ENCODE measurements around the gene PRKCE. TPM values are rescaled to one million over a fixed set of nuclear protein-coding genes. Genes with fewer than 3 reads are reported as not detected.

Gene PRKCE
- total RNA-seq, 1 experiment from 2014 or later, result 2.4 TPM

DNA sequence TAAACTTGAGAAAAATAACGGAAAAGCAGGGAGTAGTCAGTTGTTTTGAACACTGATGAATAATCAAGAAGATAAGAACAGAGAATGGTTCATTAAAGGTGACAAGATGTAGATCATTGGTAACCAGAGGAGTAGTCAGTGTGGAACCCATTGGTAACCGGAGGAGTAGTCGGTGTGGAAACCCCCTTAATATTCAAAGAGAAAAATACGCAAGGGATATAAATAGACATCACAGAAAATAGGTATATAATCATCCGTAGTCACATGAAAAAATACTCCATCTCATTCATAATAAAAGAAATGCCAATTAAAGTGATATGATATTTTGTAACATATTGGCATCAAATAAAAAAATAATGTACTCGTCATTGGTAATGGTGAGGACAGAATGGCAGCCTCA, 575.1 kb downstream of the PRKCE start:
- no peak for DNase-seq (ENCODE audit: low spot score)
- Histone ChIP-seq H3K4me3 (ENCODE audit: low read depth, low read length, poor library complexity, severe bottlenecking) (no peak overlapping the region), H3K4me1 (ENCODE audit: insufficient read depth, low read length, poor library complexity, severe bottlenecking) (no peaks in the 10 kb centered on the region), H3K9me3 (ENCODE audit: low read depth, low read length, poor library complexity, severe bottlenecking) (no peaks in the 10 kb centered on the region), H3K27ac (ENCODE audit: low read depth, low read length, poor library complexity, severe bottlenecking) (no peak overlapping the region), H3K27me3 (replicated peaks; ENCODE audit: insufficient read depth, low read depth, low read length, poor library complexity) (peaks cover 7% of the 10 kb centered on the region), H3K36me3 (ENCODE audit: insufficient read depth, low read length, poor library complexity, severe bottlenecking) (no peaks in the 10 kb centered on the region)
- no TSS peak for BruUV-seq (replicated peaks)
- TF ChIP-seq EZH2 (IDR thresholded peaks at IDR 0.05; ENCODE audit: borderline replicate concordance, low read depth, low read length, poor library complexity, severe bottlenecking), result no peak
- TF ChIP-seq, protein P1, sequence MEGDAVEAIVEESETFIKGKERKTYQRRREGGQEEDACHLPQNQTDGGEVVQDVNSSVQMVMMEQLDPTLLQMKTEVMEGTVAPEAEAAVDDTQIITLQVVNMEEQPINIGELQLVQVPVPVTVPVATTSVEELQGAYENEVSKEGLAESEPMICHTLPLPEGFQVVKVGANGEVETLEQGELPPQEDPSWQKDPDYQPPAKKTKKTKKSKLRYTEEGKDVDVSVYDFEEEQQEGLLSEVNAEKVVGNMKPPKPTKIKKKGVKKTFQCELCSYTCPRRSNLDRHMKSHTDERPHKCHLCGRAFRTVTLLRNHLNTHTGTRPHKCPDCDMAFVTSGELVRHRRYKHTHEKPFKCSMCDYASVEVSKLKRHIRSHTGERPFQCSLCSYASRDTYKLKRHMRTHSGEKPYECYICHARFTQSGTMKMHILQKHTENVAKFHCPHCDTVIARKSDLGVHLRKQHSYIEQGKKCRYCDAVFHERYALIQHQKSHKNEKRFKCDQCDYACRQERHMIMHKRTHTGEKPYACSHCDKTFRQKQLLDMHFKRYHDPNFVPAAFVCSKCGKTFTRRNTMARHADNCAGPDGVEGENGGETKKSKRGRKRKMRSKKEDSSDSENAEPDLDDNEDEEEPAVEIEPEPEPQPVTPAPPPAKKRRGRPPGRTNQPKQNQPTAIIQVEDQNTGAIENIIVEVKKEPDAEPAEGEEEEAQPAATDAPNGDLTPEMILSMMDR (conservative IDR thresholded peaks at IDR 0.05; ENCODE audit: low read depth, low read length), result no peak
- ChIA-PET CTCF (no interaction called here), POLR2A (ENCODE audit: low non-redundant PET) (no interaction called here)
- intact Hi-C loops (cut with micrococcal nuclease; ENCODE audit: unreplicated experiment), result no loop called here

DNA sequence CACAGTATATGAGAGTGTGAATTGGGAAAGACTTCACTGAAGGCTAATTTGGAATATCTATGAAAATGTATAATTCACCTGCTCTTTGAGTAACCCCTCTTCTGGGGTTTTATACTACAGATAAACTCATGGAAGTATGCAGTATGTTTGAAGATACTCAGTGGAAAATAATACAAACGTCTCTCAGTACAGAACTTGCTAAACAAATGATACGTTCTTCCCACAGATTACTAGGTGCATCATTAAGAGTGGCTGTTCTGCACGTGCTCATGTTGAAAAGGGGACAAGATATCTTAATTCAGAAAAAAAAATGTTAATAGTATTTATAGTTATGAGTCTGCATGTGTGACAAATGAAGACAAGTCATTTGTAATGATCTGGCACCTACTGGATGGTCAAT, 575.5 kb downstream of the PRKCE start:
- peaks cover 7% of the 10 kb centered on the region for H3K27me3 ChIP-seq (replicated peaks; ENCODE audit: insufficient read depth, low read depth, low read length, poor library complexity)
- DNase-seq (ENCODE audit: low spot score), result no peak
- POLR2A ChIA-PET (ENCODE audit: low non-redundant PET), result no interaction called here
- H3K4me3 ChIP-seq (ENCODE audit: low read depth, low read length, poor library complexity, severe bottlenecking), result no peak overlapping the region
- no peaks in the 10 kb centered on the region for H3K4me1 ChIP-seq (ENCODE audit: insufficient read depth, low read length, poor library complexity, severe bottlenecking)
- intact Hi-C loops (cut with micrococcal nuclease; ENCODE audit: unreplicated experiment), result no loop called here
- no peaks in the 10 kb centered on the region for H3K36me3 ChIP-seq (ENCODE audit: insufficient read depth, low read length, poor library complexity, severe bottlenecking)
- BruUV-seq (replicated peaks), result no TSS peak
- no peak for TF ChIP-seq EZH2 (IDR thresholded peaks at IDR 0.05; ENCODE audit: borderline replicate concordance, low read depth, low read length, poor library complexity, severe bottlenecking)
- TF ChIP-seq, protein P1 (conservative IDR thresholded peaks at IDR 0.05; ENCODE audit: low read depth, low read length), result no peak
- no peak overlapping the region for H3K27ac ChIP-seq (ENCODE audit: low read depth, low read length, poor library complexity, severe bottlenecking)
- CTCF ChIA-PET, result no interaction called here
- no peaks in the 10 kb centered on the region for H3K9me3 ChIP-seq (ENCODE audit: low read depth, low read length, poor library complexity, severe bottlenecking)

DNA sequence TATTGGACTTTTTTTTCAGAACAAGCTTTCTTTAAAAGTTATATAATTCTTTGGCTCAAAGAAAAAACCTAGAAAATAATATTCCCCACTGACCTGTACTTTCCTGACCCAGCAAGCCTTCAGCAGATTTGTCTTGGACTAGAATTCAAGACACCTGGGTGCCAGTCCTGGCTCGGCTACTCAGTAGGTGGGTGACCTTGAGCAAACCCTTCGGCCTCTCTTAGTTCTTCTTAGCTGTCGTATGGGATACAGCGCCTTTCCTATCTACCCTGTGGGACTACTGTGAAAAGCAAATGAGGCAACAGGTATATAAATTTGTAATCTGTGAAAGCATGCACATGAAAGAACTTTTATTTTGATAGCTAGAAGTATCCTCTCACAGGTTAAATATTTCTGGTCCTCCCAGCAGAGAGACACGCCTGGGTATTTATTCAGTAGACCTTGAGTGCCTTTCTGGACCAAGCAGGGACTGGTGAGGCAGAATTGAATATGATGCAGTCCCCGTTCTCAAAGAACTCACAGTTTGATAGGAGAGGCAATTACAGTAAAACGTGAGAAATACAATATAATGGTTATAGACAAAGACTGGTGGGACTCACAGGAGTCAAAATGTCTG, 576.3 kb downstream of the PRKCE start:
- CTCF ChIA-PET, result no interaction called here
- no peak for DNase-seq (ENCODE audit: low spot score)
- BruUV-seq (replicated peaks), result no TSS peak
- intact Hi-C loops (cut with micrococcal nuclease; ENCODE audit: unreplicated experiment), result no loop called here
- POLR2A ChIA-PET (ENCODE audit: low non-redundant PET), result no interaction called here
- H3K4me3 ChIP-seq (ENCODE audit: low read depth, low read length, poor library complexity, severe bottlenecking), result no peak overlapping the region
- no peaks in the 10 kb centered on the region for H3K4me1 ChIP-seq (ENCODE audit: insufficient read depth, low read length, poor library complexity, severe bottlenecking)
- H3K27ac ChIP-seq (ENCODE audit: low read depth, low read length, poor library complexity, severe bottlenecking), result no peak overlapping the region
- H3K36me3 ChIP-seq (ENCODE audit: insufficient read depth, low read length, poor library complexity, severe bottlenecking), result no peaks in the 10 kb centered on the region
- H3K27me3 ChIP-seq (replicated peaks; ENCODE audit: insufficient read depth, low read depth, low read length, poor library complexity), result peaks cover 7% of the 10 kb centered on the region
- TF ChIP-seq EZH2 (IDR thresholded peaks at IDR 0.05; ENCODE audit: borderline replicate concordance, low read depth, low read length, poor library complexity, severe bottlenecking), result no peak
- TF ChIP-seq, protein P1 (conservative IDR thresholded peaks at IDR 0.05; ENCODE audit: low read depth, low read length), result no peak
- H3K9me3 ChIP-seq (ENCODE audit: low read depth, low read length, poor library complexity, severe bottlenecking), result no peaks in the 10 kb centered on the region
